GM18502 (cell line): ENCODE data around the gene HOXC4.
"Not testable (repeated sequence)": the region's sequence is repeated elsewhere in the genome, so short reads cannot be mapped to it uniquely, and the experiment has no call there.

Source experiments
- ATAC-seq: cut with Tn5 transposase; IDR thresholded peaks from one replicate; pipeline ENCODE4 v1.9.1; 2021; ENCODE audit warnings: mild to moderate bottlenecking; ENCODE audit not compliant: unreplicated experiment, poor library complexity

The HOXC4 gene

DNA sequence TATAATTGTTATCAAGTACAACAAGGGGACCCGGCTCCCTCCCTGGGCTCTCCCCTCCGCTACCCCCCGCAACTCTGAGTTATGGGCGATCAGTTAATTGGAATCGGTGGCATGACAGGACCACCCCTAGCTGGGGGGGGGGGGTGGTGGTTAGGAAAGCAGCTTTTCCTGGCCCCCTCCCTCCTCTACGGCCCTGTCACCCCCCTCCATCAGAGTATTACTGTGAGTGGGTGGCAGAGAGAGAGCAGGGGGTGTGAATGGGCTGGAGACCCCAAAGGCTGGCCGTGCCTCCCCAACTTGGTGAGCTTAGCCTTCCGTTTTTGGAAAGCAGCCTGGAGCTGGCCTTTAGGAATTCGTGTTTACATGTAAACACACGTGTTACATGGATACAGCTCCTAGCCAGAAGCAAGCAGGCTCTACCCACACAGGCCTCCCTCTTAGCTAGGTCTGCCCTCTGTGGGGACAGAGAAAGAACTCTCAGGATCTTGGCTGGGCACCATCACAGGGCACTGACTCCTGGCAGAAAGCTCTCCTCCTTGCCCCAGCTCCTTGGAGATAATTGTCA, 1.1 kb upstream of the HOXC4 start:
- ATAC-seq: peak; percentile 10

DNA sequence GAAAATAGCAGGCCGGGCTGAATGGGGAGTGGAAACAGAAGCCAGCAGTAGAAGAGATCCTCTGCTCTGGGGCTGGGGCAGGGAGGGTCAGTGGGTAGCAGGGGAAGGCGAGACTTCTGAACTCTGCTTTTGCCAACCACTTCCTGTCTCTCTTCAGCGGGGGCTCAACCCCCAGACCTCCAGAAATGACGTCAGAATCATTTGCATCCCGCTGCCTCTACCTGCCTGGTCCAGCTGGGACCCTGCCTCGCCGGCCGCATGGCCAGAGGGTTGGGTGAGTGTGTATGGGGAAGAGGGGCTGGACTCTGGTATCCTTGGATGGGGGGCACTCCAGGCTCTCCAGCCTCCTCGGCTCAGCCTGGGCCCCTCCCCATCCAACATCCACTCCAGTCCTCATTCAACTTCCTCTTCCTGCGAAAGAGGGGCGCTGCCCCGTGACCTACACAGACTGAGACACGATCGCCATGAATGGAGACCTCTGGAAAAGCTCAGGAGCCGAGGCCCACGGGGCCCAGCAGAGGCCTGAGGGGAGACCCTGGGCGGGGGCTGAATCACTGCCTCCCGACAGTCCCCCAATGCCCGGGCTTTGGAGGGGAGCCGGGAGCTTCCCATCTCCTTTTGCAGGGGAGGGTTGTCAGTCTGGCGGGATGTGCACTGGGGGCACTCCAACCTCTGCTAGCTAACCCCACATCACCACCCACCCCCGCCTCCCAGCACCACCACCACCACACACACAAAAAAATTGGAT, 458 bp upstream of the HOXC4 start:
- peak; percentile 75 for ATAC-seq

DNA sequence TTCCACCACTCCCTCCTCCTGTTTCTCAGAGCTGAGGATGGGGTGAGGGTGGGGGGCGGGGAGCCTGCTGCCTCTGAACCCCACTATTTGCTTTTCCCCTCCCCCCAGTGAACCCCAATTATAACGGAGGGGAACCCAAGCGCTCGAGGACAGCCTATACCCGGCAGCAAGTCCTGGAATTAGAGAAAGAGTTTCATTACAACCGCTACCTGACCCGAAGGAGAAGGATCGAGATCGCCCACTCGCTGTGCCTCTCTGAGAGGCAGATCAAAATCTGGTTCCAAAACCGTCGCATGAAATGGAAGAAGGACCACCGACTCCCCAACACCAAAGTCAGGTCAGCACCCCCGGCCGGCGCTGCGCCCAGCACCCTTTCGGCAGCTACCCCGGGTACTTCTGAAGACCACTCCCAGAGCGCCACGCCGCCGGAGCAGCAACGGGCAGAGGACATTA, 1.1 kb downstream of the HOXC4 start:
- no peak for ATAC-seq

DNA sequence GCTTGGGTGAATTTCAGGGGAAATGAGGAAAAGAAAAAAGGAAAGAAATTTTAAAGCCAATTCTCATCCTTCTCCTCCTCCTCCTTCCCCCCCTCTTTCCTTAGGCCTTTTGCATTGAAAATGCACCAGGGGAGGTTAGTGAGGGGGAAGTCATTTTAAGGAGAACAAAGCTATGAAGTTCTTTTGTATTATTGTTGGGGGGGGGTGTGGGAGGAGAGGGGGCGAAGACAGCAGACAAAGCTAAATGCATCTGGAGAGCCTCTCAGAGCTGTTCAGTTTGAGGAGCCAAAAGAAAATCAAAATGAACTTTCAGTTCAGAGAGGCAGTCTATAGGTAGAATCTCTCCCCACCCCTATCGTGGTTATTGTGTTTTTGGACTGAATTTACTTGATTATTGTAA, 1.9 kb downstream of the HOXC4 start:
- no peak for ATAC-seq

DNA sequence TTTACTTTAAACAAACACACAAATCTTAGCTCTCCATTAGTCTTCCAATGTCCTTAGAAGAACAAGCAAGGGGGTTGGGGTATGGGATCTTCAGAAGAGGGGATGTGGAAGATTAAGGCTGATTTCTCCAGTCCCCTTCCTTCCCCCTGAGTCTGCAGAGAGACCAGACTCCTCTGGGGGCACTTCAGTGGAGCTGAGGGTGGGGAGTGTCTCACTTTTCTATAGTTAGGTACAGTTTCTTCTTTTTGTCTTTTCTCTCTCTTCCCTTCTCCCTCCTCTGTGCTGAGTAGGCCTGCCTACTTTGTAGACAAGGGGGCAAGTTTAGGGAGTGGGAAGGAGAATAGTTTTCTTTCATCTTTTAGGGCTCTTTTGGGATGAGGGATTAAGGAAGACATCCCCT, 2.5 kb downstream of the HOXC4 start:
- ATAC-seq: no peak

DNA sequence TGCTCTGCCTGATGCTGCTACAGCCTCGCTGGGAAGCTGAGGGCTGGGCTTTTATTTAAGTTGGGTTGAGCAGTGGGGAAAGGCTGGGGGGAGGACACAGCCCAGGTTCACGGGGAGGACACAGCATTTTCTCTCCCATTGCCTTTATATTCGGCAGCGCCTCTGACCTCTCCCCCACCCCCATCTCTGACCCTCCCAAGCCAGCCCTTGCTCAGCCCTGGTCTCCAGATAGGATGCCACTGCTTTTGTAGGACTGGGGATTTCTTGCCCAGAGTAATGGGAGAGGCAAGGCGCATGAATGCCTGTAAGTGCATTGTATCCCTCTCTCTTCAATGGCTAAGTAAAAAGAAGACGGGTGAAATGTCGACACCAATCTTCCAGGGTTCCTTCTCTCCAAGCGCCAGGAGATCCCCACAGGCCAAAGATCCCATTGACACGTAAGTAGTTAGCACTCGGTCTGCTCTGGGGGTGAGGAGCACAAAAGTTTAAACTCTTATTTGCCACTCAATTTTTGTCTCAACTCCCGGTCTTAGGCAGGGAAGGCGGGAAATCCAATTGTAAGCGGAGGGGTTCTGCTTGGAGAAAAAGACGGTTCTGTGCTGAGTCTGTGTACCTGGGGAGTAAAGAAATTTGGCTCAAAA, 4.6 kb downstream of the HOXC4 start:
- no peak for ATAC-seq

DNA sequence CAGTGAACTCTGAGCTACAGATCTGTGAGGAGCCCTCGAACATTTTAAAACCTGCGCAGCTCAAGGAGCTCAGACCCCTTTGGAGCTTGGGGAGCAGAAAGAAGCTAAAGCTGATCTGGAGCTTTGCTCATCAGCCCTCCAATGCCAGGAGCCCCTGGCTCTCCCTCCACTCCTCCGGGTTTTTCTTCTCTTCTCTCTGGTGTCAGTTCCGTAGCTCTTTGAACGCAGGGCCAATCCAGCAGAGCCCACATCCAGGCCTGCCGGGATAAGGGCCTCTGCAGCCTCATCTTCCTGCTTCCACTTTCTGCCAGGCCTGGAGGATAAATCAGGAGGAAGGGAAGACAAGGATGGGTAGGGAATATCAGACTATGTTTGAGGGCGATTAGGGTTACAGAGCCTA, 6.0 kb downstream of the HOXC4 start:
- ATAC-seq: no peak

DNA sequence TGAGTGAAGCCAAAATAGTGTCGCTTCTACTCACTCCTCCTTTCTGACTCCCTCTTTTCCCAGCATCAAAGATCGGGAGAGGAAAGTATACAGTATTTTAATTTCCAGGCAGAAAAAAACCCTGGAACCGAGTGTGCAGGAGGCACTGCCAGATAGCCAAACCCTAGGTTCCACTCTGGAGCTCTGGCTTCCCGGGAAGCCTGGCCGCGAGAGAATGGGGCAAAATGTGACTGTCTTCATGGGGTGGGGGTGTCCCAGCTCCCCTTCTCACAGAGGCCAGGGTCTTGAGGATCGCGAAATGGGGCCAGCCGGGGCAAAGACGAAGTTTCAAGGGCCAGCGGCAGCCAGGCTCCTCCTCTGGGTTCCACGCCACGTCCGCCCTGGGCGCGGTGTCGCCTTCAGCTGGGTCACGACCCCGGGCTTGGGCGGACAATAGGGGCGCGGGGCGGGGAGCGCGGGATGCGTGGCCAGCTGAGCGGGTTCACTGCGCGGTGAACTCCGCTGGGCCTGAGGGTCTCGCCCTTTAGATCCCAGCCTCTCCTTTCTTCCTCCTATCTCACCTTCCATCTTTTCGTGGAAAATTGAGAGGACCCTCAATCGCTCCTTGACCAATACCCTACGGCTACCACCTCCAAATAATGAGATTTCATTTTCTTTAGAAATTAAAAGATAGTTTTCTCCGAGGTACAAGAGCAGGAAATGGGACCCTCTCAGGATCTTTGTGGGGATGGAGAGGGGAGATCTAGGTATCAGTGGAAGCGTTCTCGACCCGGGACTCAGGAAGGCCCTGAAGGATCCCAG, 6.7 kb downstream of the HOXC4 start:
- no peak for ATAC-seq

DNA sequence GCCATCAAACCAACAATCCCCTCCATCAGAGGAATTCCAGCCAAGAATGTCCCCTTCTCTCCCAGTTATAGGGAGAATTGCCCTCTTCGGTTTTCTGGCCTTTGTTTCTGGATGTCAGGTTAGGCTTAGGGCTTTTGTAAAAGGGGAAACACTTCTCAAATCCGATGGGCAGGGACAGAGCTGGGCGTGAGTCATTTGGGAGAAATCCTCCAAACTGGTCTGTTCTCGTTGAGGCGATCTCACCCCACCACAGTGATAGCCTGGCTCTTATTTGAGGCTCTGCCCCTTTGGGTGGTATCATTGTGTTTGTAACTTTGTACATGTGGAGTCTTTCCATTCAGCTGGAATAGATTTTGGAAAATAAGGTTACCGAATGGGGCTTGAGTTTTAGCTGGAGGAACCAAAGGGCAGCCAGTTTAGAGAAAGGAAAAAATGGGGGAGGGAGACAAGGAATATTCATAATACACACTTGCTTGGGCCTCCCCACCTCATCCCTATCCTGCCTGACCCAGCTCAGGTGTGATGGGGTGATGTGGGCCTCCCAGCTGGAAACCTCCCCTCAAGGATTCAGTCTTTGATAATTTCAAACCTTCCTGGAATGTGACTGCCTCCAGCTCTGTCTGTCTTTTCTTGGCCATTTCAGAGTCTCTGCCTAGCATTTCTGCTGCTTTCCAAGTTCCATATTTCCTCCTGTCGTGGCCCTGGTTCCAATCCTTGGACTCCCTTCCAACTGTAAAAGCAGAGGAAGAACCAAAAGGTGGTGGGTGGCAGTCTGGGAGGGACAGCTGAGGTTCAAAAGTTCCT, 7.5 kb downstream of the HOXC4 start:
- ATAC-seq: no peak

DNA sequence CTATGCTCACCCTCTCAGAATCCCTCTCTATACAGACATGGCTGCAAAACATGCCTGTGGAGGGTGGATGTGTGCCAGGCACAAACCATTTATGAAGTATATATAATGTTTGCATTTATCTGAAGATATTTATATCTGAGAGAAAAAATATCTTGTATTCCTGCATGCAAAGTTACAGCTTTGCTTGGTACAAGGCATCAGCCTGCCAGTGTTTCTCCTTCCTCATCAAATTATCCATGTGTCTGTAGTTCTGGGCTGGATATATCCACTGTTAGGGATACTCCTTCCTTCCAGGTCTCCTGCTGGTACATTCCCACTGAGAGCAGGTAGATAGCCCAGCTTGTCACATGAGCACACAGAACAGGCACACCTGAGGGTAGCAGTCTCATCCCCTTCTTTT, 12.0 kb downstream of the HOXC4 start:
- ATAC-seq: no peak

DNA sequence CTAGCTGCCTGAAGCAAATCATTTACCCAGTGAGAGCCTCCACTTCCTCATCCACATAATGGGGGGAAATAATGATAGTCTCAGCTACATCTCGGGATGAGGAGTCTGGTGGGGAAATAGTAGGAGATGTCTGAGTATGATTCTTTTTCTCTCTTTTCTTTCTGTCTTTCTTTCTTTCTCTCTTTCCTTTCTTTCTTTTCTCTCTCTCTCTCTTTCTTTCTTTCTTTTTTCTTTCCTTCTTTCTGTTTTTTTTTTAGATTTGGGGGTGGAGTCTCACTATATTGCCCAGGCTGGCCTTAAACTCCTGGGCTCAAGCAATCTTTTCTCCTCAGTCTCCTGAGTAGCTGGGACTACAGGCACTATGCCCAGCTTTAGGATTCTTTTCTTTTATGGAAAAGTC, 12.8 kb downstream of the HOXC4 start:
- no peak for ATAC-seq

DNA sequence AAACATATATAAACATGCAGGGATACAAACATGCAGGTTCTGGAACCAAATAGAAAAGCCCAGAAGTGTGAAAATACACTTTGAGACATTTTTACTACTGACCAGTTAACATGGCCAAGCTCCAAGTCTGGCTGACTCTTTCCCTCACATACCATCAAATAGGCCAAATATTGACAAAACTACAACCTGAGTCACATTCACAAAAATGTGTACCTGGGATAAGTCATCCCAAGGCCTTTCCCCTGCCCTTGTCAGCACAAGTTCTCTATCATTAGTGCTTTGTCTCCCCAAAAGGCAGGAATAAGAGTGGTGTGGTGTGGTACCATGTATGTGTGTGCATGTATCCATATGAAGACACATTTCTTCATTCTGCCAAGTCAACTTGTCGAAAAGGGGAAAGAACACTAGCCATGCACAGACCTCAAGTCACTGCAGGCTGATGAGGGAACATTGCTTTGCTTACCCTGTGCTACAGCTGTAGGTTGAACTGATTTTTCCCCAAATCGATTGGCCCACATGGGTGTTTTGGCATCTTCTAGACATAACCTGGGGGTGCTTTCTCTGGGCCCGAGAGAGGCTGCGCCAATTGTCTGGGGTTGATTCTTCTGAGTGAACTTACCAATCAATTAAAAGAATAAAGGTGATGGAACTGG, 14.9 kb downstream of the HOXC4 start:
- no peak for ATAC-seq

DNA sequence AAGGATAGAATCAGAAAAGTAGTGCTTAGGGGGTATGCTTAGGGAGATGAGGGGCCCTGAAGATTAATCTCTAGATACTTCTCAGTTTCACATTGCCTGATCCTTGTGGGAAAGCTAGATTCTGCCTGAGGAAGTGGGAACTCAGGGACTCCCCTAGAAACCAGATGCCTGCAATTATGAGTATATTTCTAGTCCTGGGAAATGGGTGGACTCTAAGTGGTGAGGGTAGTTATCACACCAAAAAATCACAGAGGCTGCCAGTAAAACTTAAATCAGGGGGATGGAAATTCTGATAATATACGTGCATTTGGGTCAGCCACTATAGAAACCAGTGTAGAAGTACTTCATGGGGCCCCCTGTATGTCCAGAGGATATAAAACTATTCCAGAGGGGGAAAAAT, 18.3 kb downstream of the HOXC4 start:
- no peak for ATAC-seq

DNA sequence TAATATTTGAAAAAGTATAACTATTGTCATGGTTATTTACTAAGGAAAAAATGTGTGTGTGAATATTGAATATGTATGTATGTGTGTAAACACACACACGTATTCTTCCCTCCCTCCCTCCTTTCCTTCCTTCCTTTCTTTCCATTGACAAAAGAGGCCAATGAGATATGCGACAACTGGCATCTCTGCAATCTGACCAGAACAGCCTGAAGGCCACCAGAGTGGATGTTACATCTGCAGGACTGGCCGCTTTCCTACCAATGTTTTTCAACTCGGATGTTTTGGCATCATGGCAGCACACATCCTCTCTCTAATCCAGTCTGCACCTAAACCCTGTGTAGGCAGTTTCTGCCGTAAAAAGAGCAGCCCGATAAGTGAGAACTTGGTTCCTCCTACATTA, 20.7 kb downstream of the HOXC4 start:
- ATAC-seq: no peak

DNA sequence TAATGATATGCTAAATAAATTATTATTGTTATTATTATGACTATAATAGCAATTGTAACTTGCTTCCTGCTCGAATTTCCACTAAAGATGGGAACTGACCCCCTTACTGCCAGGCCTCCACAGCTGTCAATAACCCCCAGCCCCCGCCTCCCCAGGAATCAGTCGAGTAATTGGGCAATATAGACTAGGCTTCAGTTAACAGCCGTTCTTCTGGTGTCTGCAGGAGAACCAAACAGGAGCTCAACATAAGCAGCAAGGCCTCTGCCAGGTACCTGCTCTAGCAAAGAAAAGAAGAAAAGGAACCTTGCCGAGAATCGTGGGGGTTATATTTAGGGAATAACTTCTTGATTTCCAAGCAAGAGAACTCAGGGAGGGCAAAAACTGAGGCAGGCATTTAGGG, 21.8 kb downstream of the HOXC4 start:
- ATAC-seq: no peak

DNA sequence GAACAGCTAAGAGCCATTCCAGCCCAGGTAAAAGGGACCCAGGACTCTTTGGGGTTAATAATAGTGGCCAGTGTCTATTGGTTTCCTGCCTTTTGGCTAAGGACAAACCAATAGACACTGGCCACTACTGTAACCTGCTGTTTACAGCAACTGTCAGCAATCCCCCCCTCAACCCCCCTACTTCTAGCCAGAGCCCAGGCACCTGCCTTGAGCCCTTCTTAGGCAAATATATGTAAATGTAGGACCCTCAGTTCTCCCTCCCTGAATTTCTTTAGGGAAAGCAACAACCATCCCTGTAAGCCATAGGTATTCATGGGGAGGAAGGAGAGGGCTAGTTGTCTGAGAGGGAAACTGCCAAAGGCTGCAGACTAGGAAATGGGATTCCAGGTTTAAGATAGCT, 22.3 kb downstream of the HOXC4 start:
- no peak for ATAC-seq

DNA sequence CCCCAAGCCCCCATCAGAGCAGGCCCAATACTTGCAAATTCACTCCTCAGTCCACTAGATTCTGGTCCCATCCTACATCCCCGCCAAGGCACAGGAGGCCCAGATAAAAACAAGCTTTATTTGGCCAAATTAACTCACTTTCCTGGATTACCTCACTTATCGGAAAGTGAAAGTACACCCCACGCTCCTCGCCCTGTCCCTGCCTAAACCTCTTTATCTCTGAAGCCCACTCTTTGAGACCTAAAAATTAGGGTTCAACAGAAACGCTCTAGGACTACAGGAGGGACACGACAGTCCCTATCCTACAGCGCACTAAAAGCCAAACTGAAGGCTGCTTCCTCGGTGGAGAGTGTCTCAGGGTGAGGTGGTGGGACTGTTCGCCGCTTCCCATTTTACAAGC, 24.2 kb downstream of the HOXC4 start:
- ATAC-seq: not testable (repeated sequence)

DNA sequence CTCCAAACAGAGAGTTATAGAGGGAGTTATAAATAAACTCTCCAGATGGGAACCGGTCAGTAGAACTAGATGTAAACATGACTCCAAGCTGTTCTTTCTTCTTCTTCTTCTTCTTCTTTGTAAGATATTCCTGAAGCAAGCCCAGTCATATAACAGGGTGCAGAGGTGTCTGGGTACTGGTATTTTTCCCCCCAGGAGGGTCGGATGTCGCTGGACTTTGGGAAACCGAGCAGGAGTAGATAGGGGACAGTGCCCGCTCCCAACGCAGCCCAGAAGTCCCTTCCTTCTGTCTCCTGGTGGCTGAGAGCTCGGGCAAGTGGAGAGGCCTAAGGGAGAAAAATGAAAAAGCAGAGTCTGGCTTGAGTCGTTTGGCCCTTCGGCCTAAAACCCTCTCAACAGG, 25.5 kb downstream of the HOXC4 start:
- not testable (repeated sequence) for ATAC-seq

DNA sequence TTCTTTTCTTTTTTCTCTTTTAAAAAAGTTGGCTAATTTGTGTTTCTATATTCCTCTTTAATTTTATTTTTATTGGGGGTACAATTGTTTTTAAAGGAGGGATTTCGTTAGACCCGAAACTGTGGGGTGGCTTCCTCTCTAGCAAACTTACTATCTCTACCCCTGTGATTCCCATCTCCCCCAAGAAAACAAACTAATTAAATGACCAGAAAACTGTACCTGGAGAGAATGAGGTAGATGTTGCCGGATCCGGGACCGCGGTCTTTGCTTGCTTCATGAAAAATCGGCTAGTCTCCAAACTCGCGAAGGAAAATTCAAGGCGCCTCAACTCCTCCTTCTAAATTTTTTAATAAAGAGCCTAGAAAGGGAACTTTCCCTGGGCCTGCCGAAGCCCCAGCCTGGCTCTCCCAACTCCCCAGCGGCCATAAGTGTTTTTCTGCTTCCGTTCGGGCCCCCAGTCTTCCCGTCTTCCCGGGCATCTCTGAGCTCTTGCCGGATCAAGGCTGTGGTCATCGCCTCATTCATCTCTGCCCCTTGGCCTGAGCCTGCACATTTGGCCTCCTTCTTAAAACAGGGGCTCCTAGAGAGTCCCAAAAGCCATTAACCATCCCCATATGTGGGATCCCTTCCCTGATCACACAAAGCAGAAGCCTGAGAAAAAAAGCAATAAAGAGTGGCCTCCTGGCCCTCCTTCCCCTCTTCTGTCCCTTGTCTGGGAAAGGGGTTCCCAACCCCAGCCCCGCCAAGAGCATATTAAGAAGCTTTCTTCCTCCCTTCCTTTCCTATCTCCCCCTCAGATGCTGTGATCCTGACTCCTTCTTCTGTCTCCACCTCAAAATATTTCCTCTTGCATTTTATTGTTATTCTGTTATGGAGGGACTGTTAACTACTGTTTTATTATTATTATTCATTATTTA, 26.6 kb downstream of the HOXC4 start:
- not testable (repeated sequence) for ATAC-seq
